Esophagus squamous epithelium (tissue), 5 donors: ENCODE measurements around the gene WAPL. TPM values are rescaled to one million over a fixed set of nuclear protein-coding genes. Genes with fewer than 3 reads are reported as not detected.

Experiments used
- DNase-seq: peaks from one replicate; lab custom pipeline; 2025; lab: John Stamatoyannopoulos, UW
- H3K27ac ChIP-seq, 4 donors: fragments of 200-600 bp; sonication (generic); one replicate each; pipeline ENCODE4 v1.5.1; 2016 to 2019; ENCODE audit warnings: mild to moderate bottlenecking in 1 of 4
- H3K27me3 ChIP-seq, 4 donors: fragments of 200-600 bp; sonication (generic); 1 replicate in 3 of 4; 2 replicates in 1 of 4; pipeline versions ENCODE4 v1.5.1 to v1.6.0; 2017 to 2021; ENCODE audit warnings: antibody characterized with exemption in 1 of 4
- H3K36me3 ChIP-seq, 3 donors: fragments of 200-600 bp; sonication (generic); one replicate each; pipeline ENCODE4 v1.5.1; 2016 to 2019
- H3K4me1 ChIP-seq, 3 donors: fragments of 200-600 bp; sonication (generic); one replicate each; pipeline ENCODE4 v1.5.1; 2017 to 2019
- H3K4me3 ChIP-seq, 4 donors: fragments of 200-600 bp; sonication (generic); 1 replicate in 3 of 4; 2 replicates in 1 of 4; pipeline ENCODE4 v1.5.1; 2016 to 2019; ENCODE audit warnings: mild to moderate bottlenecking in 2 of 4, moderate library complexity in 1 of 4
- H3K9me3 ChIP-seq, 3 donors: fragments of 200-600 bp; sonication (generic); one replicate each; pipeline ENCODE4 v1.5.1; 2016 to 2019
- POLR2A ChIP-seq, 4 donors: fragments of 450-650 bp; IDR thresholded peaks; one replicate each; pipeline ENCODE4 v1.6.1; 2017; ENCODE audit warnings: antibody characterized with exemption in 4 of 4, mild to moderate bottlenecking in 4 of 4, moderate library complexity in 3 of 4
- WGBS, 2 donors: methylation state at CpG; one replicate each; pipeline ENCODE4 v1.1.5; 2018; 5-methylcytosine and 5-hydroxymethylcytosine counted together
- intact Hi-C: fragments of 100-400 bp; cut with DNase I; formaldehyde crosslinking; loops from one replicate; pipeline ENCODE4 v1.15.0; 2022
- small RNA-seq, 4 donors: library from RNA; depleted of rRNA; stranded (forward); fragments of <200 nt; gene quantifications; one replicate each; pipeline ENCODE3, GENCODE V24; 2016
- total RNA-seq, 4 donors: library from RNA; depleted of rRNA; stranded (reverse); fragments of >200 nt; gene quantifications; one replicate each; pipeline ENCODE4 v1.1.0, GENCODE V29; 2016
- TF ChIP-seq, protein P1 (sequence below), 6 experiments: fragments of 450-650 bp in 4 of 6; fragments of 200-600 bp in 2 of 6; sonication (generic) in 2 of 6; IDR thresholded peaks; one replicate each; pipeline ENCODE4 v1.5.1; 2016 to 2019; ENCODE audit warnings: antibody characterized with exemption in 6 of 6, mild to moderate bottlenecking in 4 of 6, moderate library complexity in 4 of 6
- donor health status: DM: yes; HTN: yes; CAD: no.

Gene WAPL
- total RNA-seq, 4 donors from 2014 or later, result 21.4 to 44.4 (median 28.2) TPM

DNA sequence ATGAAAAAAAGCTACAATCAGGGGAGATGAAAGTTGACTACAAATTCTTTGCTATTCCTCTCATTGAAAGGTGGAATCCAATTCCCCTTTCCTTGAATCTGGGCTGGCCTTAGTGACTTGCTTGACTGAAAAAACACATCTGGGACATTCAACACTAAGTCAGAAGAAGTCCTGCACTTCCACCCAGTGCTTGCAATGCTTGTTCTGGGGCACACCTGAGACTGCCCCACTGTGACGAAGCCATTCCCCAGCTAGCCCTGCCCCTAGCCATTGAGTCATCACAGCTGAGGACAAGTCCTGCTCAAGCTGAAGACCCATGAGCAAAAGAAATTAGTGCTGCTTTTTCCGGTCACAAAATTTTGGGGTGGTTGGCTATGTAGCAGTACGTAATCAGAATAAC, 135.8 kb downstream of the WAPL start:
- intact Hi-C loops, result no loop called here
- H3K27ac ChIP-seq, result no peak overlapping the region
- H3K9me3 ChIP-seq, result no peaks in the 10 kb centered on the region
- no peaks in the 10 kb centered on the region for H3K36me3 ChIP-seq
- H3K27me3 ChIP-seq, result peaks cover 0 to 70% (median 5%) of the 10 kb centered on the region in 4 donors
- no peak for DNase-seq
- H3K4me3 ChIP-seq, result no peak overlapping the region
- peaks cover 6 to 10% (median 6%) of the 10 kb centered on the region in 3 donors for H3K4me1 ChIP-seq
- TF ChIP-seq, protein P1, sequence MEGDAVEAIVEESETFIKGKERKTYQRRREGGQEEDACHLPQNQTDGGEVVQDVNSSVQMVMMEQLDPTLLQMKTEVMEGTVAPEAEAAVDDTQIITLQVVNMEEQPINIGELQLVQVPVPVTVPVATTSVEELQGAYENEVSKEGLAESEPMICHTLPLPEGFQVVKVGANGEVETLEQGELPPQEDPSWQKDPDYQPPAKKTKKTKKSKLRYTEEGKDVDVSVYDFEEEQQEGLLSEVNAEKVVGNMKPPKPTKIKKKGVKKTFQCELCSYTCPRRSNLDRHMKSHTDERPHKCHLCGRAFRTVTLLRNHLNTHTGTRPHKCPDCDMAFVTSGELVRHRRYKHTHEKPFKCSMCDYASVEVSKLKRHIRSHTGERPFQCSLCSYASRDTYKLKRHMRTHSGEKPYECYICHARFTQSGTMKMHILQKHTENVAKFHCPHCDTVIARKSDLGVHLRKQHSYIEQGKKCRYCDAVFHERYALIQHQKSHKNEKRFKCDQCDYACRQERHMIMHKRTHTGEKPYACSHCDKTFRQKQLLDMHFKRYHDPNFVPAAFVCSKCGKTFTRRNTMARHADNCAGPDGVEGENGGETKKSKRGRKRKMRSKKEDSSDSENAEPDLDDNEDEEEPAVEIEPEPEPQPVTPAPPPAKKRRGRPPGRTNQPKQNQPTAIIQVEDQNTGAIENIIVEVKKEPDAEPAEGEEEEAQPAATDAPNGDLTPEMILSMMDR (IDR thresholded peaks at IDR 0.05), result no peak
- TF ChIP-seq POLR2A (IDR thresholded peaks at IDR 0.05), result no peak
- WGBS, 2 donors, result 80 to 86% methylated on average over 3 of the region's 3 CpGs

Small RNA genes within 50 kb of the gene (small RNA-seq; reads per million reads assigned to genes)
- 0 reads per million in 4 donors for gene RNU6-780P

Other genes with a start within 250 kb of the WAPL start
- 1 to 10 TPM in 1 of 4 donors, under 1 TPM in 3; 0.03 to 2.7 (median 0.49) TPM for gene GRID1, start 155.0 kb downstream of the WAPL start, total RNA-seq
- gene OPN4, start 132.8 kb upstream of the WAPL start, total RNA-seq, result not detected
- gene LDB3, start 146.7 kb upstream of the WAPL start, total RNA-seq, result 1 to 10 TPM in 1 of 4 donors, under 1 TPM in 3; 0.09 to 3.4 (median 0.35) TPM
- gene BMPR1A, start 234.8 kb upstream of the WAPL start, total RNA-seq, result 10 to 100 TPM in 3 of 4 donors, 1 to 10 TPM in 1; 5.2 to 40.2 (median 26.0) TPM